GM19043 (cell line): ENCODE data around the gene SPEM1.

ENCODE experiments used
- ATAC-seq: cut with Tn5 transposase; IDR thresholded peaks from one replicate; pipeline ENCODE4 v1.9.1; 2021; ENCODE audit warnings: low read depth; ENCODE audit not compliant: unreplicated experiment

SPEM1 gene

DNA sequence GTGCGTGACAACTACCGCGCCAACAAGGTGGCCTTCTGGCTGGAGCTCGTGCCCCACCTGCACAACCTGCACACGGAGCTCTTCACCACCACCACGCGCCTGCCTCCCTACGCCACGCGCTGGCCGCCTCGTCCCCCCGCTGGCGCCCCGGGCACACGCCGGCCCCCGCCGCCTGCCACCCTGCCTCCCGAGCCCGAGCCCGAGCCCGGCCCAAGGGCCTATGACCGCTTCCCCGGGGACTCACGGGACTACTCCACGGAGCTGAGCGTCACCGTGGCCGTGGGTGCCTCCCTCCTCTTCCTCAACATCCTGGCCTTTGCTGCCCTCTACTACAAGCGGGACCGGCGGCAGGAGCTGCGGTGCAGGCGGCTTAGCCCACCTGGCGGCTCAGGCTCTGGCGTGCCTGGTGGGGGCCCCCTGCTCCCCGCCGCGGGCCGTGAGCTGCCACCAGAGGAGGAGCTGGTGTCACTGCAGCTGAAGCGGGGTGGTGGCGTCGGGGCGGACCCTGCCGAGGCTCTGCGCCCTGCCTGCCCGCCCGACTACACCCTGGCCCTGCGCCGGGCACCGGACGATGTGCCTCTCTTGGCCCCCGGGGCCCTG, 3.0 kb upstream of the SPEM1 start:
- ATAC-seq: no peak

DNA sequence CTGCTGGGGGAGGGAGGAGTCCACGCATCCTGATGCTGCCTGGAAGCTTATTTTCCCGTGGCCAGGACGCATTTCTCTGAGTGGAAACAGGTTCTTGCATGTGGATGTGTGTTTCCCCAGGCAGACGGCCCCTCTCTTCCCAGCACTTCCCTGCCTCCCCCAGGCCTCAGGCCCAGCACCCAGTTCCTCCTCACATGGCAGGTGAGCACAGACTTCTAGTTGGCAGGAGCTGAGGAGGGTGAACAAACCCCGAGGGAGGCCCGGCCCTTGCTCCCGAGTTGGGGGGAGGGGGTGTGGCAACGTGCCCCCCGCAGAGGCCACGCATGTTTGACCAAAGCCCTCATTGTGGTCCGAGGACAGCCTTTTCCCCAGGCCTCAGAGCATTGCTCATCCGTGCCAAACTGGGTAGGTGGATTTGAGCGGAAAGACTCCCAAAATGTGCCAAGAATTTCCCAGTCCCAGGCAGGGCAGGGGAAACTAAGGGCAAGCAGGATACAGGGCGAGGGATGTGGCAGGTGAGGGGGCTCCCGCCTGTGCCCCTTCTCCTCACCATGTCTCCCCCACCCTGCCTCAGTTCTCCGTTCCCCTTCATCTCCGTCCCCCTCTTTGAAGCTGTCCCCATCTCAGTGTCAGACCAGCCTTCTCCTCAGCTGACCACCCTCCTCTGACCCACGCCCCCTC, 1.5 kb upstream of the SPEM1 start:
- no peak for ATAC-seq

- ATAC-seq: no peak
Observed at GRCh38 chr17:7421186-7421585, 1.1 kb downstream of the SPEM1 start.

GRCh38 chr17:7423679-7424078, 3.6 kb downstream of the SPEM1 start:
- ATAC-seq: no peak

DNA sequence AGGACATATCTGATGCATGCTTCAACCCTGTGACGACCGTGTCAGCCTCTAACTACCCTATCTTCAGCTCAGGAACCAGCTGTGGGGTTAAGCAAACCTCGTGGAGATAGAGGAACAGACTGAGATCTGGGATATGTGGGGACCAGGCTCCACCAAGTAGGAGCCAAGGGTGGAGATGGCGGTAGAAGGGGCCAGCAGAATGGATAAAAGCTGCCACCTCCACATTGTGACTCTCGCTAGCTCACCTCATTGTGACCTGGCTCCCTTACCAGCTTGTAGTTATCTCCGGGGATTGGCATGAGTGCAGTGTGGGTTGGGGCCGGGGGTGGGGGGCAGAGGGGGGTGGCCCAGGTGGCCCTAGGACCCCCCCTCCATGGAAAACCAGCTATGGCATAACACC, 5.2 kb downstream of the SPEM1 start, which contains the start of gene SPEM2:
SPEM2 (plus strand) TSS at position 301 of the 400 bp plus-strand sequence; CDS start at position 374, 73 bp downstream.
- no peak for ATAC-seq

- ATAC-seq: no peak
Observed at GRCh38 chr17:7425756-7426155, 5.6 kb downstream of the SPEM1 start.

DNA sequence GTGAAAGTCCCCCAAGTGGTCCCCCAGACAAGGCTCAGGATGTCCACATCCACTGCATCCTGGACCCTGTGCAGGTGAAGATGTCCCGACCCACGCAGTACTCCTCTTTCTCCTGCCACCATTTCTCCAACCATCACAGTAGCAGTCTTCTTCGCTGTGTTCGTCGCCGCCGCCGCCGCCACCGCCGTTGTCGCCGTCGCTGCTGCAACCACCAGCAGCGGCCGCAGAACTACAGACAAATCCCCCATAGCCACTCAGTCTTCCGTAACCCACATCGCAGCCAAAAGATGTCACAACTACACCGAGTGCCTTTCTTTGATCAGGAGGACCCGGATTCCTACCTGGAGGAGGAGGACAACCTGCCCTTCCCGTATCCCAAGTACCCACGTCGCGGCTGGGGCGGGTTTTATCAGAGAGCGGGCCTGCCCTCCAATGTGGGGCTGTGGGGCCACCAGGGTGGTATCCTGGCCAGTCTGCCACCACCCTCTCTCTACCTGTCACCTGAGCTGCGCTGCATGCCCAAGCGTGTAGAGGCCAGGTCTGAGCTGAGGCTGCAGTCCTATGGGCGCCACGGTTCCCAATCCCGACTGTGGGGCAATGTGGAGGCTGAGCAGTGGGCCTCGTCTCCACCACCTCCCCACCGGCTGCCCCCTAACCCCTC, 6.2 kb downstream of the SPEM1 start:
- no peak for ATAC-seq

DNA sequence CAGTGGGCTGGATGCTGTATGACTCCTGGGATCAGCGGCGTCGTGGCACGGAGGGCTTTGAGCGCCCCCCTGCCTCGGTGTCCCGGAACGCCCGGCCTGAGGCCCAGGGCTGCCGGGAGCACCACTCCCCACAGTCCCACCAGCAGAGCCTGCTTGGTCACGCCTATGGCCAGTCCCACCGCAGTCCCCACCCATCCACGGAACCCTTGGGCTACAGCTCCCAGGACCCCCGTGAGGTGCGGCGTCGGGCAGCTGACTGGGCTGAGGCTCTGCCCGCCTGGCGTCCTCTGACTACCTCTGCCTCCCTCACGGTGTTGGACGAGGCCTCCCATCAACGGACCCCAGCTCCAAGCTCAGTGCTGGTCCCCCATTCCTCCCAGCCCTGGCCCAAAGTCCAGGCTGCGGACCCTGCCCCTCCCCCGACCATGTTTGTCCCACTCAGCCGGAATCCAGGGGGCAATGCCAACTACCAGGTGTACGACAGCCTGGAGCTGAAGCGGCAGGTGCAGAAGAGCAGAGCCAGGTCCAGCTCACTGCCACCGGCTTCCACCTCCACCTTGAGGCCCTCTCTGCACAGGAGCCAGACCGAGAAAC, 6.9 kb downstream of the SPEM1 start:
- ATAC-seq: no peak

DNA sequence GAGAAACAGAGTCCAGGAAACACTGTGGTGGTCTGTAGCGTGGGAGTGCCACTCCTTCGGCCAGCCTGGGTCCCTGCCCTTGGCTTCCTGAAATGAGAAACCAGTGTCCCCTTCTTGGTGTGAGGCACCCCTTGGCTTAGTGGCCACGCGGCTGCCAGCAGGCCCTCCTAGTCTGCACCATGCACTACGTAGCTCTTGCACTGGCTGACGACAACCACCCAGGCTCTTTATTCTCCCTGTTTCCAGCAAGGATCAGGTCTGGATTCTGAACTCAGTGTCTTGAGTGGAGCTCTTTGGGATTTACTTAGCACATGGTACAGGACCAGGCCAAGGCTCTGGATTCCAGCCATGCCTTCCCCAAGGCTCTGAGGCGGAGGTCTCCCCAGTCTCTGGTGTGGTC, 7.4 kb downstream of the SPEM1 start:
- no peak for ATAC-seq

DNA sequence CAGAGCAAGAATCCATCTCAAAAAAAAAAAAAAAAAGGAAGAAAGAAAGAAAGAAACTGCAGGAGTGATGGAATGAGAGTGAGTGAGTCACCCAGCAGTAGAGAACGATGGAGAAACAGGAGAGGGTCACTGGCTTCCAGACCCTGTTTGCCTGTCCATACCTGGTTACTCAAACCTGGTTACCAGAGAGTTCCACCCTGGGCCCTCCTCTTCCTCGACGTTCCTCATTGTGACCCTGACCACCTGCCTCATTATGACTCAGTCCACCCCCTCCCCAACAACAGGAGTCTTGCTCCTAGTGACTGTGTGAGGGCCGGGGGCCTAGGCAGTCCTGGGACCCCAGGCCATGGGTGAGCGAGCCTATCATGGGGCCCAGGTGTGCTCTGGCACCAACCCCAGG, 8.4 kb downstream of the SPEM1 start, which contains the start of gene SPEM3:
SPEM3 (plus strand) TSS at position 301 of the 400 bp plus-strand sequence; CDS start at position 347, 46 bp downstream.
- no peak for ATAC-seq

DNA sequence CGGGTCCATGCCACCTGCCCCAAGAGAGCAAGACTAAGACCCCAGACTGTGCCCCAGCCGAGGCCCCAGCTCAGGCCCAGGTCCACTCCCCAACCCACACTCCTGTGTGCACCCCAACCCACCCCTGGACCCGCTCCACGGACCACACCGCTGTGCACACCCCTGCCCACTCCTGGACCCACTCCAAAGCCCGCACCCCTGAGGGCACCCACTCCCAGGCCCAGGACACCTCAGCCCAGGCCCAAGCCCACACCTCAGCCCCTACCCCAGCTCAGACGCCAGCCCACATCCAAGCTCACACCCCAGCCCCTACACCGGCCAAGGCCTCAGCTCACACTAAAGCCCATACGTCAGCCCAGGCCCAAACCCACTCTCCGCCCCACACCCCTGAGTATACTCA, 9.6 kb downstream of the SPEM1 start:
- no peak for ATAC-seq

DNA sequence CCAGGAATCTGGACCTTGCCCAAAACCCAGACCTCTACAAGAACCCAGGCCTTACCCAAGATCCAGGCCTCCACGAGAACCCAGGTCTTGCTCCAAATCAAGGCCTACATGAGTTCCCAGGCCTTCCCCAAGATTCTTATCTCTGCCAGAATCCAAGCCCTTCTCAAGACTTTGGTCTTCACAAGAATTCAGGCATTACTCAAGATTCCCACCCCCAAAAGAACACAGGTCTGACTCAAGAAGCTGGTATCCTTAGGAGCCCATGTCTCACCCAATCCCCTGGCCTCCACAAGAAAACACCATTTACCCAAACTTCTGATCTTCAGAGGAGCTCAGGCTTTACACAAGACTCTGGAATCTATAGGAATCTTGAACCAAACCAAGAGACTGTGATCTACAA, 11.1 kb downstream of the SPEM1 start:
- no peak for ATAC-seq

- ATAC-seq: no peak
Observed at GRCh38 chr17:7432296-7432695, 12.2 kb downstream of the SPEM1 start.

DNA sequence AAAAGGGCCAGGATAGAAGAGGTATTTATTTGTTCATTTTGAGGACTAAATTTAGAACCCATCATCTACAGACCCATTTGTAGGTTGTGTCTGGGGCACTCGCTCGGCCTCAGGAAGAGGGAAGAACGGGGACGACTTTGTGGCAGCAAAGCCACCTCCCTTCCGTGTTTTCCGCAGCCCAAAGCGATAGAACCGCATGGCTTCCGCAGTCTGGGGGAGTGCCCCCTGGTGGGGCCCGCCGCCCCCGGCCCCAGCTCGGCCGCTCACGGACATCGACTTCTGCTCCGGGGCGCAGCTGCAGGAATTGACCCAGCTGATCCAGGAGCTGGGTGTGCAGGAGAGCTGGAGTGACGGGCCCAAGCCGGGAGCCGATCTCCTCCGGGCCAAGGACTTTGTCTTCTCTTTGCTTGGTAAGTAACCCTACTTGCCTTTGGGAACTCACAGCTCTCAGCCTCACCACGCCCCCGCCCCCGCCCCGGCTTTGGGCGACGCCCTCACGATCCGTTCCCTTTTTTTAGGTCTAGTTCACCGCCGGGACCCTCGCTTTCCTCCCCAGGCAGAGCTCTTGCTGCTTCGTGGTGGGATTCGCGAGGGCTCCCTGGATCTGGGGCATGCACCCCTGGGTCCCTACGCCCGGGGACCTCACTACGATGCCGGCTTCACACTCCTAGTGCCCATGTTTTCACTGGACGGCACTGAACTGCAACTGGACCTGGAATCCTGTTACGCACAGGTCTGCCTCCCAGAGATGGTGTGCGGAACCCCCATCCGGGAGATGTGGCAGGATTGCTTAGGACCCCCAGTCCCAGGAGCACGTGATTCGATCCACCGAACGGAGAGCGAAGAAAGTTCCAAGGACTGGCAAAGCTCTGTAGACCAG, 15.8 kb downstream of the SPEM1 start:
- peak; percentile 9 for ATAC-seq

- no peak for ATAC-seq
Observed at GRCh38 chr17:7436556-7437368, 16.6 kb downstream of the SPEM1 start.

DNA sequence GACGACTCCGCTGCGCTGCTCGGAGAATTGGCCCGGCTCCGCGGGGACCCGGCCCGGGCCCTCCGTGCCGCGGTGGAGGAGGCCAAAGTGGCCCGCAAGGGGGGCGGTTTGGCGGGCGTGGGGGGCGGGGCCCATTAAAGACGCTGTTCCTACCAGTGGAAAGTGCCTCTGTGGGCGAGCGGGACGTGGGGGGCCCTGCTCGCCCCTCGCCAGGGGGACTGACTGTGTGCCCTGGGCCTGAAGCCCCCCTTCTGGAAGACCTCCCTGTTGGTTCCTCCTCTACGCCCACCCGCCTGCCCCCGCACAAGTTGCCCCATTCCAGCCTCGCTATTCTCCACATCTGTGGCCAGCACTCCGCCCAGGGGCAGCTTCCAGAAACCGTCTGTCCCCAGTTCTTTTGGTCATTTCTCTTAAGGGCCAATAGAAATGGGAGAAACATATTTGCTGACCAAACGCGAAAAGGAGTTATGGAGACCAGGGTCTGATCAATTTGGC, 17.3 kb downstream of the SPEM1 start:
- no peak for ATAC-seq

GRCh38 chr17:7437950-7438614, 18.0 kb downstream of the SPEM1 start:
- ATAC-seq: no peak

- ATAC-seq: no peak
Observed at GRCh38 chr17:7438656-7439460, 18.7 kb downstream of the SPEM1 start.
